WTC11 (cell line): ENCODE measurements around the gene ZWINT. TPM values are rescaled to one million over a fixed set of nuclear protein-coding genes. Genes with fewer than 3 reads are reported as not detected.

Experiments used
- ATAC-seq: fragments of 200-7000 bp; cut with Tn5 transposase; 2 replicates; pipeline ENCODE4 v1.10.0; 2021; ENCODE audit warnings: mild to moderate bottlenecking, moderate library complexity
- CTCF ChIA-PET: fragments of 300-600 bp; sonication (Branson Sonifier 250); formaldehyde crosslinking; loops from one replicate; lab custom pipeline; 2021; ENCODE audit warnings: antibody characterized with exemption; lab: Charles Lee
- POLR2A ChIA-PET: fragments of 350-600 bp; sonication (Branson Sonifier 250); formaldehyde crosslinking; loops from one replicate; lab custom pipeline; 2021; ENCODE audit warnings: antibody characterized with exemption; lab: Charles Lee
- DNase-seq: peaks from one replicate; pipeline ENCODE4 v3.0.0; 2021; ENCODE audit warnings: low spot score
- H3K27ac Mint-ChIP-seq: 2 replicates; pipeline ENCODE4 v1.8.0; 2021; ENCODE audit warnings: mixed read lengths
- H3K27me3 Mint-ChIP-seq: 2 replicates; pipeline ENCODE4 v1.8.0; 2021; ENCODE audit warnings: low read depth, mild to moderate bottlenecking, moderate library complexity, mixed read lengths
- H3K36me3 Mint-ChIP-seq: 2 replicates; pipeline ENCODE4 v1.8.0; 2021; ENCODE audit warnings: mixed read lengths
- H3K4me1 Mint-ChIP-seq: 2 replicates; pipeline ENCODE4 v1.8.0; 2022; ENCODE audit warnings: mixed read lengths
- H3K4me3 Mint-ChIP-seq: 2 replicates; pipeline ENCODE4 v1.8.0; 2021; ENCODE audit warnings: mild to moderate bottlenecking, moderate library complexity, mixed read lengths
- H3K9me3 Mint-ChIP-seq: 2 replicates; pipeline ENCODE4 v1.8.0; 2021; ENCODE audit warnings: mixed read lengths
- ATF3 ChIP-seq: sonication (generic); formaldehyde crosslinking; conservative IDR thresholded peaks from 2 replicates; pipeline ENCODE4 v1.8.1; 2022; ENCODE audit warnings: mild to moderate bottlenecking, missing genetic modification reagents
- ESRRA ChIP-seq: sonication (generic); formaldehyde crosslinking; IDR thresholded peaks from 2 replicates; pipeline ENCODE4 v1.8.1; 2022; ENCODE audit warnings: mild to moderate bottlenecking, missing genetic modification reagents, borderline replicate concordance
- GRHL2 ChIP-seq: fragments of 250-450 bp; sonication (Bioruptor Pico); IDR thresholded peaks from 2 replicates; pipeline ENCODE4 v1.8.0; 2022; ENCODE audit warnings: mild to moderate bottlenecking, moderate library complexity; ENCODE audit not compliant: insufficient replicate concordance, severe bottlenecking
- GTF2I ChIP-seq: fragments of 250-450 bp; sonication (Bioruptor Pico); conservative IDR thresholded peaks from 2 replicates; pipeline ENCODE4 v1.4.0; 2021; ENCODE audit warnings: mild to moderate bottlenecking
- HMGA2 ChIP-seq: fragments of 250-450 bp; sonication (Bioruptor Pico); IDR thresholded peaks from 2 replicates; pipeline ENCODE4 v1.4.0; 2021; ENCODE audit warnings: mild to moderate bottlenecking, moderate library complexity
- IRF1 ChIP-seq: sonication (generic); formaldehyde crosslinking; IDR thresholded peaks from 2 replicates; pipeline ENCODE4 v1.8.0; 2023; ENCODE audit warnings: missing genetic modification reagents
- KAT7 ChIP-seq: sonication (generic); formaldehyde crosslinking; IDR thresholded peaks from 2 replicates; pipeline ENCODE4 v1.8.1; 2023; ENCODE audit warnings: missing genetic modification reagents, mild to moderate bottlenecking, borderline replicate concordance
- MLX ChIP-seq: sonication (generic); formaldehyde crosslinking; IDR thresholded peaks from 2 replicates; pipeline ENCODE4 v1.8.1; 2023; ENCODE audit warnings: mild to moderate bottlenecking, missing genetic modification reagents, moderate library complexity
- NR2C2 ChIP-seq: sonication (generic); formaldehyde crosslinking; IDR thresholded peaks from 2 replicates; pipeline ENCODE4 v1.8.0; 2022; ENCODE audit warnings: mild to moderate bottlenecking, missing genetic modification reagents
- SP1 ChIP-seq: sonication (generic); formaldehyde crosslinking; conservative IDR thresholded peaks from 2 replicates; pipeline ENCODE4 v1.8.1; 2022; ENCODE audit warnings: missing genetic modification reagents
- ZBTB21 ChIP-seq: sonication (generic); formaldehyde crosslinking; IDR thresholded peaks from 2 replicates; pipeline ENCODE4 v1.8.1; 2023; ENCODE audit warnings: mild to moderate bottlenecking, missing genetic modification reagents, borderline replicate concordance
- ZNF138 ChIP-seq: sonication (generic); formaldehyde crosslinking; conservative IDR thresholded peaks from 2 replicates; pipeline ENCODE4 v1.8.1; 2022; ENCODE audit warnings: mild to moderate bottlenecking, moderate library complexity, missing genetic modification reagents
- ZNF281 ChIP-seq: sonication (generic); formaldehyde crosslinking; IDR thresholded peaks from 2 replicates; pipeline ENCODE4 v1.8.0; 2023; ENCODE audit warnings: mild to moderate bottlenecking, missing genetic modification reagents
- ZNF317 ChIP-seq: sonication (generic); formaldehyde crosslinking; IDR thresholded peaks from 2 replicates; pipeline ENCODE4 v1.8.1; 2023; ENCODE audit warnings: low read depth, mild to moderate bottlenecking, moderate library complexity, missing genetic modification reagents, borderline replicate concordance
- ZNF396 ChIP-seq: fragments of 250-450 bp; sonication (Bioruptor Pico); IDR thresholded peaks from 2 replicates; pipeline ENCODE4 v1.8.0; 2021; ENCODE audit warnings: mild to moderate bottlenecking, moderate library complexity, borderline replicate concordance
- ZNF423 ChIP-seq: fragments of 250-450 bp; sonication (Bioruptor Pico); IDR thresholded peaks from 2 replicates; pipeline ENCODE4 v2.1.2; 2022; ENCODE audit warnings: mild to moderate bottlenecking, moderate library complexity
- total RNA-seq: library from RNA; stranded (reverse); gene quantifications from 3 replicates; pipeline ENCODE4 v1.2.3, GENCODE V29; 2021
- TF ChIP-seq, protein P1 (sequence below): fragments of 250-450 bp; sonication (Bioruptor Pico); IDR thresholded peaks from 2 replicates; pipeline ENCODE4 v1.9.0; 2021; ENCODE audit warnings: mild to moderate bottlenecking
- TF ChIP-seq, protein P2 (sequence below): sonication (generic); formaldehyde crosslinking; IDR thresholded peaks from 2 replicates; pipeline ENCODE4 v1.8.0; 2022; ENCODE audit warnings: mild to moderate bottlenecking, missing genetic modification reagents
- TF ChIP-seq, protein P3 (sequence below): sonication (generic); formaldehyde crosslinking; IDR thresholded peaks from 2 replicates; pipeline ENCODE4 v1.8.1; 2022; ENCODE audit warnings: missing genetic modification reagents, borderline replicate concordance

ZWINT gene
- total RNA-seq, 1 experiment from 2014 or later = 67.8 TPM

GRCh38 chr10:56319386-56319785 is 41.7 kb downstream of the ZWINT start:
- Mint-ChIP-seq H3K27ac (no peak overlapping the region), H3K36me3 (peaks cover 12% of the 10 kb centered on the region), H3K4me3 (no peak overlapping the region), H3K9me3 (peaks cover 20% of the 10 kb centered on the region), H3K27me3 (no peaks in the 10 kb centered on the region), H3K4me1 (no peaks in the 10 kb centered on the region)
- ATAC-seq (no peak), DNase-seq (no peak)
- no peak for TF ChIP-seq ZNF138 (CRISPR knock-in tag)
- TF ChIP-seq NR2C2 = no peak
- TF ChIP-seq, protein P1, sequence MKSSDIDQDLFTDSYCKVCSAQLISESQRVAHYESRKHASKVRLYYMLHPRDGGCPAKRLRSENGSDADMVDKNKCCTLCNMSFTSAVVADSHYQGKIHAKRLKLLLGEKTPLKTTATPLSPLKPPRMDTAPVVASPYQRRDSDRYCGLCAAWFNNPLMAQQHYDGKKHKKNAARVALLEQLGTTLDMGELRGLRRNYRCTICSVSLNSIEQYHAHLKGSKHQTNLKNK (CRISPR knock-in tag) = no peak
- TF ChIP-seq, protein P2, sequence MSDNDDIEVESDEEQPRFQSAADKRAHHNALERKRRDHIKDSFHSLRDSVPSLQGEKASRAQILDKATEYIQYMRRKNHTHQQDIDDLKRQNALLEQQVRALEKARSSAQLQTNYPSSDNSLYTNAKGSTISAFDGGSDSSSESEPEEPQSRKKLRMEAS (CRISPR knock-in tag) = no peak
- TF ChIP-seq KAT7 = no peak
- no peak for TF ChIP-seq ATF3 (CRISPR knock-in tag)
- no peak for TF ChIP-seq ZBTB21
- no peak for TF ChIP-seq SP1 (CRISPR knock-in tag)
- TF ChIP-seq HMGA2 = no peak
- TF ChIP-seq ZNF281 (CRISPR knock-in tag) = no peak
- no peak for TF ChIP-seq ESRRA (CRISPR knock-in tag)
- no peak for TF ChIP-seq ZNF396 (CRISPR knock-in tag)
- TF ChIP-seq GTF2I = no peak
- no peak for TF ChIP-seq GRHL2 (CRISPR knock-in tag)
- TF ChIP-seq MLX = no peak
- TF ChIP-seq ZNF317 (CRISPR knock-in tag) = no peak
- ChIA-PET POLR2A (no interaction called here), CTCF (no interaction called here)

GRCh38 chr10:56318816-56319215 is 42.2 kb downstream of the ZWINT start:
- no peak overlapping the region for H3K4me3 Mint-ChIP-seq
- peaks cover 12% of the 10 kb centered on the region for H3K36me3 Mint-ChIP-seq
- no peak for ATAC-seq
- H3K9me3 Mint-ChIP-seq = peaks cover 20% of the 10 kb centered on the region
- H3K27me3 Mint-ChIP-seq = no peaks in the 10 kb centered on the region
- ChIA-PET CTCF (no interaction called here), POLR2A (no interaction called here)
- TF ChIP-seq, protein P3, sequence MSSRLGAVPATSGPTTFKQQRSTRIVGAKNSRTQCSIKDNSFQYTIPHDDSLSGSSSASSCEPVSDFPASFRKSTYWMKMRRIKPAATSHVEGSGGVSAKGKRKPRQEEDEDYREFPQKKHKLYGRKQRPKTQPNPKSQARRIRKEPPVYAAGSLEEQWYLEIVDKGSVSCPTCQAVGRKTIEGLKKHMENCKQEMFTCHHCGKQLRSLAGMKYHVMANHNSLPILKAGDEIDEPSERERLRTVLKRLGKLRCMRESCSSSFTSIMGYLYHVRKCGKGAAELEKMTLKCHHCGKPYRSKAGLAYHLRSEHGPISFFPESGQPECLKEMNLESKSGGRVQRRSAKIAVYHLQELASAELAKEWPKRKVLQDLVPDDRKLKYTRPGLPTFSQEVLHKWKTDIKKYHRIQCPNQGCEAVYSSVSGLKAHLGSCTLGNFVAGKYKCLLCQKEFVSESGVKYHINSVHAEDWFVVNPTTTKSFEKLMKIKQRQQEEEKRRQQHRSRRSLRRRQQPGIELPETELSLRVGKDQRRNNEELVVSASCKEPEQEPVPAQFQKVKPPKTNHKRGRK (CRISPR knock-in tag) = no peak
- TF ChIP-seq ZNF423 (CRISPR knock-in tag) (no peak), IRF1 (CRISPR knock-in tag) (no peak)
- no peak overlapping the region for H3K27ac Mint-ChIP-seq
- H3K4me1 Mint-ChIP-seq = no peaks in the 10 kb centered on the region
- DNase-seq = no peak
